Subcutaneous abdominal adipose tissue (tissue), 5 donors: ENCODE measurements around the gene FAM114A2.

ENCODE experiments used
- H3K27ac ChIP-seq: one replicate; pipeline ENCODE4 v1.7.0; 2013; ENCODE audit warnings: low read depth, mild to moderate bottlenecking, inconsistent platforms, low read length, moderate library complexity
- H3K27me3 ChIP-seq, 5 donors: one replicate each; pipeline ENCODE4 v1.7.0; 2013; ENCODE audit warnings: low read length in 5 of 5, inconsistent platforms in 1 of 5; ENCODE audit not compliant: control insufficient read depth in 5 of 5, insufficient read depth in 4 of 5
- H3K36me3 ChIP-seq, 5 donors: one replicate each; pipeline ENCODE4 v1.7.0; 2013; ENCODE audit warnings: low read length in 5 of 5; ENCODE audit not compliant: control insufficient read depth in 5 of 5, insufficient read depth in 5 of 5
- H3K4me1 ChIP-seq, 5 donors: one replicate each; pipeline ENCODE4 v1.7.0; 2013; ENCODE audit warnings: low read length in 5 of 5, mild to moderate bottlenecking in 3 of 5, moderate library complexity in 1 of 5; ENCODE audit not compliant: control insufficient read depth in 5 of 5, insufficient read depth in 5 of 5
- H3K4me3 ChIP-seq, 5 donors: one replicate each; pipeline ENCODE4 v1.7.0; 2013; ENCODE audit warnings: low read length in 5 of 5, low read depth in 1 of 5
- H3K9ac ChIP-seq, 5 donors: one replicate each; pipeline ENCODE4 v1.7.0; 2013; ENCODE audit warnings: low read length in 5 of 5, mild to moderate bottlenecking in 4 of 5, moderate library complexity in 3 of 5
- H3K9me3 ChIP-seq, 5 donors: one replicate each; pipeline ENCODE4 v1.7.0; 2013; ENCODE audit warnings: low read length in 5 of 5; ENCODE audit not compliant: control insufficient read depth in 5 of 5
- donor health status: healthy.
- donor health status: healthy.
- donor health status: healthy.
- donor health status: healthy.
- donor health status: healthy.

Gene FAM114A2

GRCh38 chr5:153974813-153975163 is 63.9 kb downstream of the FAM114A2 start:
- no peaks in the 10 kb centered on the region for H3K36me3 ChIP-seq
- no peak overlapping the region for H3K27ac ChIP-seq
- H3K9ac ChIP-seq: no peak overlapping the region
- no peaks in the 10 kb centered on the region for H3K4me1 ChIP-seq
- no peak overlapping the region for H3K4me3 ChIP-seq
- no peaks in the 10 kb centered on the region for H3K9me3 ChIP-seq
- H3K27me3 ChIP-seq: peaks cover 0 to 5% (median 3%) of the 10 kb centered on the region in 5 donors

- peaks cover 0 to 5% (median 3%) of the 10 kb centered on the region in 5 donors for H3K27me3 ChIP-seq
- no peak overlapping the region for H3K9ac ChIP-seq
- H3K27ac ChIP-seq: no peak overlapping the region
- no peaks in the 10 kb centered on the region for H3K36me3 ChIP-seq
- H3K4me1 ChIP-seq: no peaks in the 10 kb centered on the region
- no peak overlapping the region for H3K4me3 ChIP-seq
- H3K9me3 ChIP-seq: no peaks in the 10 kb centered on the region
These were observed 64.4 kb downstream of the FAM114A2 start for GRCh38 chr5:153974131-153974812.

GRCh38 chr5:153972240-153972639 is 66.5 kb downstream of the FAM114A2 start:
- no peak overlapping the region for H3K9ac ChIP-seq
- H3K4me3 ChIP-seq: no peak overlapping the region
- no peaks in the 10 kb centered on the region for H3K36me3 ChIP-seq
- H3K4me1 ChIP-seq: no peaks in the 10 kb centered on the region
- H3K9me3 ChIP-seq: no peaks in the 10 kb centered on the region
- H3K27ac ChIP-seq: no peak overlapping the region
- H3K27me3 ChIP-seq: peaks cover 0 to 3% (median under 1%) of the 10 kb centered on the region in 5 donors

- no peak overlapping the region for H3K9ac ChIP-seq
- H3K4me3 ChIP-seq: no peak overlapping the region
- no peaks in the 10 kb centered on the region for H3K9me3 ChIP-seq
- H3K27me3 ChIP-seq: peaks cover 0 to 2% (median 0%) of the 10 kb centered on the region in 5 donors
- no peak overlapping the region for H3K27ac ChIP-seq
- H3K4me1 ChIP-seq: no peaks in the 10 kb centered on the region
- no peaks in the 10 kb centered on the region for H3K36me3 ChIP-seq
These were observed 68.2 kb downstream of the FAM114A2 start for GRCh38 chr5:153970496-153970895.

DNA sequence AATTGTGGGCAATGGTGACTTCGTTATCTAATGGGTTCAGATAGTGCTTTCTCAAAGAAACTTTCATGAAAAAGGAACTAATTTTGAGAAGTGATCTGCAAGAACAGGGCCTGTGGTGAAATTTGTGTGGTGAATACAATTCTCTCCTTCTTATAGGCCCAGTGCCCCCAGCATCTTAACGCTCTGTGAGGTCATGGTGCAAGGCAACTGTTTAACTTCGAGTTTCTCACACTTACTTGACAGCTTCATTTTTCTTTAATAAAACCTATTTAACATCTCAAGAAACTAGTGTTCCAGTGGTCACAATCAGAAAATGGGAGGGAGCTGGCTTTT is 69.2 kb downstream of the FAM114A2 start:
- H3K9me3 ChIP-seq: no peaks in the 10 kb centered on the region
- H3K27me3 ChIP-seq: peaks cover 0 to 4% (median 0%) of the 10 kb centered on the region in 5 donors

GRCh38 chr5:153968761-153969562 is 69.7 kb downstream of the FAM114A2 start:
- Histone ChIP-seq H3K4me1 (peaks cover 0 to 5% (median 3%) of the 10 kb centered on the region in 5 donors), H3K4me3 (no peak overlapping the region), H3K27ac (no peak overlapping the region), H3K9me3 (no peaks in the 10 kb centered on the region), H3K36me3 (no peaks in the 10 kb centered on the region), H3K27me3 (peaks cover 0 to 4% (median 0%) of the 10 kb centered on the region in 5 donors), H3K9ac (no peak overlapping the region)

More for the DNA sequence above, 69.2 kb downstream of the FAM114A2 start:
- H3K4me3 ChIP-seq: no peak overlapping the region
- H3K27ac ChIP-seq: no peak overlapping the region
- H3K9ac ChIP-seq: no peak overlapping the region
- no peaks in the 10 kb centered on the region for H3K36me3 ChIP-seq
- H3K4me1 ChIP-seq: peaks cover 0 to 5% (median 3%) of the 10 kb centered on the region in 5 donors

DNA sequence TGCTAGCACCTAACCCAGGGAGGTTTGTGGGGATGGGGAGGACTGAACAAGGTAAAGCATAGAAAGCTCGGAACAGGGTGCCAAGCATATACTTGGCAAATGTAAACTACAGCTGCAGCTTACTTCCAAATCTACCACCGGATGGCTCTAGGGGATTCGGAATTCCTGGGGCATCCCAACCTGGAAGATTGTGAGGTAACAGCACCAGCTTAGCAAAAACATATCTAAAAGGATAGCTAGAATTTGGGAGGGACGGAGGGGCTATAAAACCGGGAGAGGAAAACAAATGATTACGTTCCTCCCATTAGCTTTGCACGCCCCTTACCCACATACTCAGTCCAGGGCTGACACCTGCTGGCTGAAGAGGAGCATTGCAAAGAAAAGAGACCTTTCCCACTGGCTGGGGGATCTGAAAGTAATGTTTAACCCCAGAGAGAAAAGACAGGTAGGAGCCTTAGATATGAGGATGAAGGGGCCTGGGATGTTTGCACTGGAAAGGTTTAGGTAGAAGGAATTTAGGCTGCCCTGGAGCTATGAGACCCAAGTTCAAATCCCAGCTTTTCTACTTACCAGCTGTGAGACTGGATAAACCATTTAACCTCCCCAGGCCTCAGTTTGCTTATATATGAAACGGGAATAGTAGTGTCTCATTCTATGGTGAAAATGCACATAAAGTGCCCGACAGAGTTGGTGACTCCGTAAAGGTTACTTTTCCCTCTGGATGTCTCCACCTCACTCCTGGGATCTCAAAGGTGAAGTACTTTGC is 73.6 kb downstream of the FAM114A2 start:
- Histone ChIP-seq H3K27me3 (peaks cover 0 to 4% (median 0%) of the 10 kb centered on the region in 5 donors), H3K4me3 (peak overlapping the region in 2 of 5 donors; percentile 21 to 46), H3K36me3 (no peaks in the 10 kb centered on the region), H3K9ac (no peak overlapping the region), H3K4me1 (peaks cover 0 to 7% (median 4%) of the 10 kb centered on the region in 5 donors), H3K27ac (no peak overlapping the region), H3K9me3 (no peaks in the 10 kb centered on the region)

DNA sequence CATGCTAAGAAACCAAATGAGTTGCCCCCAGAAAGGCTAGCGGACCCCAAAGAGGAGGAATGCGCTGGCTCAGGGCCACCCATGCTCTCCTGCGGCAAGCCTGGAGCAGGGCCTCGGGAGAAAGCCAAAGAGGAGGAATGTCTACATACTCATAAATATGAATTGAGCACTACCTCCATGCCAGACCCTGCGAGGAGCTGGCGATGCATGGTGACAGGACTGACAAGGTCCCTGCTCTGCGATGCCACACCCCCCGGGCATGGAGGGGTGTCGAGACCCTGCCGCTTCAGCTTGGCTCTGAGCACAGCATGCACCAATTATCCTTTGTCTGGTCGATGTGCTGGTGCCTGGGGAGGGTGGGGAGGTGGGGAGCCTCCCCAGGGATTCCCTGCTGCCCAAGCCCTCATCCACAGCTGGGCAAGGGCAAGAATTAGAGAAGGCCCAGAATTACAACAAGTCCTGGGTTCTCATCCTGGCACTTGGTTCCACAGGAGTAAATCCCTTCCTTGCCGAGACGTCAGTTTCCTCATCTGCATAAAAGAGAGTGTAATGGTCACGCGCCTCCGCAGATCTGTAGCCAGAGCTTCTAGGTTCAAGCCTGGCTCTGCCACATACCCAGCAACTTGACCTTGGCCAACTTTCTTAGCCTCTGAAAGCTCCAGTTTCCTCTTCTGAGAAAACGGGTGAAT is 74.4 kb downstream of the FAM114A2 start:
- H3K27ac ChIP-seq: no peak overlapping the region
- H3K27me3 ChIP-seq: peaks cover 0 to 4% (median 0%) of the 10 kb centered on the region in 5 donors
- H3K9ac ChIP-seq: no peak overlapping the region
- H3K9me3 ChIP-seq: no peaks in the 10 kb centered on the region
- peaks cover 2 to 14% (median 8%) of the 10 kb centered on the region in 5 donors for H3K4me1 ChIP-seq
- H3K36me3 ChIP-seq: no peaks in the 10 kb centered on the region
- H3K4me3 ChIP-seq: peak overlapping the region in 1 of 5 donors; percentile 21

- no peaks in the 10 kb centered on the region for H3K9me3 ChIP-seq
- peaks cover 0 to 4% (median 0%) of the 10 kb centered on the region in 5 donors for H3K27me3 ChIP-seq
- no peak overlapping the region for H3K27ac ChIP-seq
- H3K4me3 ChIP-seq: no peak overlapping the region
- no peak overlapping the region for H3K9ac ChIP-seq
- H3K36me3 ChIP-seq: no peaks in the 10 kb centered on the region
- peaks cover 2 to 14% (median 10%) of the 10 kb centered on the region in 5 donors for H3K4me1 ChIP-seq
These were observed 78.2 kb downstream of the FAM114A2 start for GRCh38 chr5:153960269-153961215.
